A172 (cell line): Measurements from ENCODE around the gene ALG3. TPM values are rescaled to one million over a fixed set of nuclear protein-coding genes. Genes with fewer than 3 reads are reported as not detected.

Experiments used
- DNase-seq: peaks from one replicate; pipeline ENCODE4 v3.0.0-alpha.2; 2015; ENCODE audit warnings: low spot score
- total RNA-seq: library from RNA; depleted of rRNA; stranded (reverse); fragments of >200 nt; shearing (Covaris generic); gene quantifications from 2 replicates; pipeline ENCODE4 v1.2.3, GENCODE V29; 2014; rRNA removed

ALG3 gene
- total RNA-seq, 1 experiment from 2014 or later: 68.3 TPM

DNA sequence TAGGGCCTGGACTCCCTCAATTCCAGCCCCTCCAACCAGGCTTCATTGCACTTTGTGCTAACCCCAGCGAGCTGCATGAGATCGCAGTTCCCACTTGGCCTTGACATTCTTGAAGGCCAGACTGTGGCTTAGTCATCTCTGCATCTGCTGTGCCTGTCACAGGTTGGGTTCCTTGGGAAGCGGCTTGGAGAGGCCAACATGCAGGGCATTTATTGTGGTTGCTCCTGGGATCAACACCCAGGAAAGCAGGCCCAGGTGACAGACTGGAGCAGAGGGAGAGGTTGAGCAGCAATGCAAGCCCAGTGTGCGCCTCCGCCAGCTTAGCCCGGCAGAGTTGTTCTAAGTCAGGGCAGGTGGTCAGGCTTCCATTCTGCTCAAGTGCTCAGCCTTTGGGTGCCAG, 52.2 kb downstream of the ALG3 start:
- no peak for DNase-seq

DNA sequence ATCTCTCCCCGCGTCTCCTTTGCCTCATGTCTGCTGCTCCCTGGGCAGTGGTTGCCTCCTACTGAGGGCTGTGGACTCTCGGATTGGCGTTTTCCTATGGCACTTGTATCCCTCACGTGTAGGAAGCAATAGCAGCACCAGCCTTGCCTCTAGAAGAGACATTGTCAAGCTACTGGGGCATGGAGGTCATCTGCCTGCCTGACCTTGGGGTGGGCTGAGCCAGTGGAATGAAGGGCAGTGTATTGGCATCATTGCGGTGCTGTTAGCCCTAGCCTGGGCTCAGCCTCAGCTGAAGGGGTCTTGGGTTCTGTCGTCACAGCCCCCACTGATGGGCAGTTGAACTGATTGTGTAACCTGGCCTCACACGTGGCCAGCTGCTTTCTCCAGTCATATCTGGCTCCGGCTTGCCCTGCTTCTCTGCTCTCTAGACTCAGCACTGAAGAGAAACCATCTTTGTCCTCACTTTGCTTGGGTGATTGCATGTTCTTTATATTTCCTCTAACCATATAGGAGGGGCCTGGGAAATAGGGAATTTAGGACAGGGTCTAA, 54.7 kb downstream of the ALG3 start:
- DNase-seq: no peak

DNA sequence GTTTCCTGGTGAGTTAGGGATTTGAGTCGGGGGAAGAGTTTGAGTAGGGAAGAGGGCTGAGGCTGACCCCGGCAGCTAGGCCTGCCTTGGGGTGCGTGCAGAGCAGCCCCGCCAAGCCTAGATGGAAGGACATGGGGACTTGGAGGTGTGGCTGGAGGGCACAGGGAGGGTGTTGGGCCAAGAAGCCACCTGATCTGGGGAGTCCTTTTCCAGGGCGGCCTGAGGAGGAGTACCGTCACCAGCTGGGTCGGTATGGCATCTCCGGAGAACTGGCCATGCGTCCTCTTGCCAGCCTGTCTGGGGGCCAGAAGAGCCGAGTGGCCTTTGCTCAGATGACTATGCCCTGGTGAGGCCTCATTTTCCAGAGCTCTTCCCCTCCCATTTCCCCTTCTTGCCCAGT, 55.9 kb downstream of the ALG3 start:
- no peak for DNase-seq

Other genes with a start within 250 kb of the ALG3 start
- 12.8 and 16.6 TPM in 2 replicates for gene ABCC5, start 231.1 kb downstream of the ALG3 start, total RNA-seq
- gene HTR3D, start 217.2 kb downstream of the ALG3 start, total RNA-seq: not detected in 2 replicates
- not detected in 2 replicates for gene HTR3C, start 195.9 kb downstream of the ALG3 start, total RNA-seq
- not detected in 2 replicates for gene HTR3E, start 151.9 kb downstream of the ALG3 start, total RNA-seq
- gene EIF2B5, start 113.6 kb downstream of the ALG3 start, total RNA-seq: 37.4 and 42.6 TPM in 2 replicates
- 36.2 and 38.3 TPM in 2 replicates for gene DVL3, start 93.6 kb downstream of the ALG3 start, total RNA-seq
- gene AP2M1, start 74.1 kb downstream of the ALG3 start, total RNA-seq: 717 and 879 TPM in 2 replicates
- 32.3 and 46.9 TPM in 2 replicates for gene ABCF3, start 62.8 kb downstream of the ALG3 start, total RNA-seq
- gene VWA5B2, start 19.4 kb downstream of the ALG3 start, total RNA-seq: 0.36 and 0.72 TPM in 2 replicates
- 7.8 and 8.2 TPM in 2 replicates for gene EEF1AKMT4, start 710 bp upstream of the ALG3 start, total RNA-seq
- gene CAMK2N2, start 12.6 kb upstream of the ALG3 start, total RNA-seq: 1.6 and 1.8 TPM in 2 replicates
- not detected in 2 replicates for gene ECE2, start 27.1 kb upstream of the ALG3 start, total RNA-seq
- gene PSMD2, start 50.3 kb upstream of the ALG3 start, total RNA-seq: 633 and 926 TPM in 2 replicates
- 422 and 446 TPM in 2 replicates for gene EIF4G1, start 65.6 kb upstream of the ALG3 start, total RNA-seq
- 0.62 and 0.65 TPM in 2 replicates for gene FAM131A, start 88.6 kb upstream of the ALG3 start, total RNA-seq
- gene CLCN2, start 112.6 kb upstream of the ALG3 start, total RNA-seq: 3.0 and 8.8 TPM in 2 replicates
- gene POLR2H, start 112.7 kb upstream of the ALG3 start, total RNA-seq: 182 and 190 TPM in 2 replicates
- gene THPO, start 129.2 kb upstream of the ALG3 start, total RNA-seq: 0.14 and 0.43 TPM in 2 replicates
- 0.33 and 5.6 TPM in 2 replicates for gene CHRD, start 131.1 kb upstream of the ALG3 start, total RNA-seq